Measurements from ENCODE around the gene GPR171. TPM values are rescaled to one million over a fixed set of nuclear protein-coding genes. Genes with fewer than 3 reads are reported as not detected.

Gene GPR171
- total RNA-seq, 4 donors from 2014 or later = 1.7 to 8.7 (median 2.3) TPM

DNA sequence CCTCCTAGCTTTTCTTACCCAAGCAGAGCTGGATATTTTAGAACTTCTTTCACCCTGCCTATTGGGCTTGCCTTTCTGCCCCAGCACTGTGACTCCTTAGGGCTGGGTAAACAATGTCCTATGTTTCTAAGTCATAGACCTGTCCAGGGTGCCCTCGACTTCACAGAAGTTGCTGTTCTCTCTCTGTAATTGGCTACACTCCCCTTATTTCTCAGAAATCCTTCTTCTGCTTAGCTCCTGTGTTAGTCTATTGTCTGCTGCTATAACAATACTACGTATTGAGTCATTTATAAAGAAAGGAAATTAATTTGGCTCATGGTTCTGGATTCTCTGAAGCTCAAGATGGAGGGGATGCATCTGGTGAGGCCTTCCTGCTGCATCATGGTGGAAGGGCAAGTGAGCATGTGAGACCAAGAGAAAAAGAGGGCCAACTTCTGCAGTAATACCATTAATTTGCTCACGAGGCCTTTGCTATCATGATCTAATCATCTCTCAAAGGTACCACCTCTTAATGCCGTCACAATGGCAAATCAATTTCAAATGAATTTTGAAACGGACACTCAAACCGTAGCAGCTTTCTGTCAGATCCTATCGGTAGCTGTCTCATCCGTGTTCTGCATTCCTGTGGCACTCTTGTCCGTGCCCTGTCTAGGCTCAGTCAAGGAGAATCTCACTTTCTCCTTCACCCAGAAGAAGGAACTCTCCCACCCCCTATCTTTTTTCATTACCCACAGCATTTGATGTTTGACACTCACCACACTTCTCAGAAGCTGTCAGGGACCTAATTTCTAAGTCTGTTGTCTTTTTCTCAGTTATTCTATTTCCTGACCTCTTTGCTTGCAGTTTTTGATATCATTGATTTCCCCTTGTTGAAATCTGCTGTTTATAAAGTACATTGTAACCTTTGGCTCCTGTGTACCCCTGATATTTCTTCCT, 22.3 kb upstream of the GPR171 start:
- H3K27ac ChIP-seq = no peak overlapping the region
- TF ChIP-seq CTCF (IDR thresholded peaks at IDR 0.05) (no peak), POLR2A (IDR thresholded peaks at IDR 0.05) (no peak)
- no peaks in the 10 kb centered on the region for H3K9me3 ChIP-seq
- peaks cover 7 to 12% of the 10 kb centered on the region in 2 donors for H3K4me1 ChIP-seq
- no peaks in the 10 kb centered on the region for H3K36me3 ChIP-seq
- WGBS, 2 donors = 79 to 83% methylated on average over 9 of the region's 9 CpGs
- no peak for DNase-seq
- no peaks in the 10 kb centered on the region for H3K27me3 ChIP-seq
- no peak overlapping the region for H3K4me3 ChIP-seq (replicated peaks in 1 of 3)
- intact Hi-C loops (cut with DNase I) = loop anchor here (5.0 kb wide), 1 partner anchor 57 kb away; no protein-coding TSS in a partner anchor

DNA sequence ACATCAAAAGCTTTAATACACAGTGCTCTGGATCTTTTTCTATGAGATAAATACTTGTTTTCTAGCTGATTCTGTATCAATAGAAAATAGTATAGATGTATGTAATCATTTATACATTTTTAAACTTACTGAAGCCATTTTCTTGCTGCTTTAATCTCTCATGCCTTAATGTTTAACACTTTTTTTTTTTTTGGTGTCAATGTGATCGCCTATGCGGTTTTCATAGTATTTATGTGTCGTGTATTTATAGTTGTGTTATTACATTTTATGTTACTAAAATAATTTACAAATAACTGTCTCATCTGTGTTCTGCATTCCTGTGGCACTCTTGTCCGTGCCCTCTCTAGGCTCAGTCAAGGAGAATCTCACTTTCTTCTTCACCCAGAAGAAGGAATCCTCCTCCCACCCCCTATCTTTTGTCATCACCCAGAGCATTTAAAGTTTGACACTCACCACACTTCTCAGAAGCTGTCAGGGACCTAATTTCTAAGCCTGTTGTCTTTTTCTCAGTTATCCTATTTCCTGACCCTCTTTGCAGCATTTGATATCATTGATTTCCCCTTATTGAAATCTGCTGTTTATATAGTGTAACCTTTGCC, 21.4 kb upstream of the GPR171 start:
- Histone ChIP-seq H3K27ac (no peak overlapping the region), H3K4me1 (peaks cover 7 to 12% of the 10 kb centered on the region in 2 donors), H3K27me3 (no peaks in the 10 kb centered on the region), H3K36me3 (no peaks in the 10 kb centered on the region), H3K4me3 (replicated peaks in 1 of 3) (no peak overlapping the region), H3K9me3 (no peaks in the 10 kb centered on the region)
- intact Hi-C loops (cut with DNase I) = no loop called here
- 90 to 93% methylated on average over 4 of the region's 4 CpGs for WGBS, 2 donors
- no peak for DNase-seq
- no peak for TF ChIP-seq CTCF (IDR thresholded peaks at IDR 0.05)
- TF ChIP-seq POLR2A (IDR thresholded peaks at IDR 0.05) = no peak

DNA sequence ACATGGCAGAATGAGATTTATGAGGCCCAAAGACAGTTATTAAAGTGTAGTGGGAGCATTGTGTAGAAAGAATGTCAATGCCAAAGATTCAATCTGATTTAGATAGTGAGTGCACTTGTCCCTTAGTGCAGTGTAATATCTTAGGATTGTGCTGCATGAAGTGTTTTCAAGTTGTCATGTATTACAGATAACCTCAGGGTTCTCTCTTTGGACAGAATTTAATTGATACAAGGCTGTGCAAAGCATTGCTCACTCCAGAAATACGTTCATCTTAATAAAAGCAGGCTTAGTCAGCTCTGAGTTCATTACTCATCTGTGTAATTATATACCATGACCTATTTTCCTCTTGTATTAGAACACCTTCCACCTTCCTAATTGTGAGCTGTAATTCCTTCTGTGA, 16.0 kb upstream of the GPR171 start:
- no peaks in the 10 kb centered on the region for H3K9me3 ChIP-seq
- no peak overlapping the region for H3K27ac ChIP-seq
- H3K36me3 ChIP-seq = no peaks in the 10 kb centered on the region
- H3K27me3 ChIP-seq = no peaks in the 10 kb centered on the region
- no peaks in the 10 kb centered on the region for H3K4me1 ChIP-seq
- H3K4me3 ChIP-seq (replicated peaks in 1 of 3) = no peak overlapping the region
- 68 to 84% methylated on average over 1 of the region's 1 CpG for WGBS, 2 donors
- DNase-seq = no peak
- no peak for TF ChIP-seq CTCF (IDR thresholded peaks at IDR 0.05)
- no peak for TF ChIP-seq POLR2A (IDR thresholded peaks at IDR 0.05)
- intact Hi-C loops (cut with DNase I) = no loop called here

DNA sequence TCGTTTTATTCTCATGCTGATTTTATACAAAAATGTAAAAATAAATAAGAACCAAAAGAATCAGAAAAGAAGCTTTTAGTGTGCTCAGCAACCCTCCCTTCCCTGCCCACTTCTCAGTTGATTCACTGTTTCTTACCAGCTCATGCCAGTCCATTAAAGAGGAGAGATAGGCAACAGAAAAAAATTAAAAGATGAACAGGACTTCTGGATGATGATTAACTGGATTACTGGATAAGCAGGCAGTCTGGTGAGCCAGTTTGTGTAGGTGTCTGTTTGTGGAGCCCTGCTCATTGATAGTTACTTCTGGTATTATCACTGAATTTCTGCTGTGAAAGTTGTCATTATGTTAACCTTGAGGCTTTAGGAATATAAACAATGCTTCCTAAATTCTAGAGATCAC, 15.1 kb upstream of the GPR171 start:
- WGBS, 2 donors = 70 to 74% methylated on average over 1 of the region's 1 CpG
- TF ChIP-seq POLR2A (IDR thresholded peaks at IDR 0.05) (no peak), CTCF (IDR thresholded peaks at IDR 0.05) (no peak)
- Histone ChIP-seq H3K9me3 (no peaks in the 10 kb centered on the region), H3K4me3 (replicated peaks in 1 of 3) (no peak overlapping the region), H3K27me3 (no peaks in the 10 kb centered on the region), H3K36me3 (no peaks in the 10 kb centered on the region), H3K4me1 (no peaks in the 10 kb centered on the region), H3K27ac (no peak overlapping the region)
- intact Hi-C loops (cut with DNase I) = no loop called here
- no peak for DNase-seq
